Measurements from ENCODE around the gene KCNH6. TPM values are rescaled to one million over a fixed set of nuclear protein-coding genes. Genes with fewer than 3 reads are reported as not detected.
A peak's percentile ranks its signal among the peaks of the same experiment; 100 is the strongest.

The KCNH6 gene
- polyA plus RNA-seq, 3 donors: 2.5 to 3.7 (median 2.5) TPM

- no peak for DNase-seq
Measured at GRCh38 chr17:63533433-63534077, 10.4 kb downstream of the KCNH6 start.

DNA sequence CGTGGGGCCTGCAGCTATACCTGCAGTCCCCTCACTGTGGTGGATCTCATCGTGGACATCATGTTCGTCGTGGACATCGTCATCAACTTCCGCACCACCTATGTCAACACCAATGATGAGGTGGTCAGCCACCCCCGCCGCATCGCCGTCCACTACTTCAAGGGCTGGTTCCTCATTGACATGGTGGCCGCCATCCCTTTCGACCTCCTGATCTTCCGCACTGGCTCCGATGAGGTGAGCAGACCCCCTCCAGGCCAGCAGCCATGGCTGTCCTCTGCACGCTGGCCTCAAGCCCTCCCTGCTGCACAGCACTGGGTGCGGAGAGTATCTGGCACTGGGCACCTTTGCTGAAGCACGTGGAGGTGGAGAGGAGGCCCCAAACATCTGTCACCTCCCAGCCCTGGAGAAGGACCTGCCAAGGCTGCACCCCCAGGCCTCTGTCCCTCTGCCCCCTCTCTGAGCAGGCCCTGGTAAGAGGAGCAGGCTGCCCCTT lies 11.0 kb downstream of the KCNH6 start:
- no peak for DNase-seq

- no peak for DNase-seq
Measured at GRCh38 chr17:63534816-63535455, 11.8 kb downstream of the KCNH6 start.

DNA sequence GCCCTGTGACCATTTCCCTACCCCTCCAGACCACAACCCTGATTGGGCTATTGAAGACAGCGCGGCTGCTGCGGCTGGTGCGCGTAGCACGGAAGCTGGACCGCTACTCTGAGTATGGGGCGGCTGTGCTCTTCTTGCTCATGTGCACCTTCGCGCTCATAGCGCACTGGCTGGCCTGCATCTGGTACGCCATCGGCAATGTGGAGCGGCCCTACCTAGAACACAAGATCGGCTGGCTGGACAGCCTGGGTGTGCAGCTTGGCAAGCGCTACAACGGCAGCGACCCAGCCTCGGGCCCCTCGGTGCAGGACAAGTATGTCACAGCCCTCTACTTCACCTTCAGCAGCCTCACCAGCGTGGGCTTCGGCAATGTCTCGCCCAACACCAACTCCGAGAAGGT lies 12.5 kb downstream of the KCNH6 start:
- DNase-seq: no peak

DNA sequence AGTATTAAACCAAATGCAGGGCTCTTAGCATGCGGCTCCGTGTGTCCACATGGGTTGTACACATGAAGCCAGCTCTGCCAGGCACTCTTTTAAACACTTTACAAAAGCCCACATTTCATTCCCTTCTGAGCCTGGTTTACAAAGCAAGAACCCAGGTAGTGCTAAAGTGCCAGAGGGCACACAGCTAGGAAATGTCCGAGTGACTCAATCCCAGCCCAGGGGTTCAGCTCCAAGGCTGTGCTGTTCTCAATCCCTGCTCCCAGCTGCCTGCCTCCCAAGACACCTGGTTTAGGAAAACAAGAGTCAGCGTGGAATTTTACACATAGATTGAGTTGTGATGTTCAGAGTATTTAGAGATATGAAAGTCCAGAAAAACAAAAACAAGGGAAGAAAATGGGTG lies 13.8 kb downstream of the KCNH6 start:
- no peak for DNase-seq

GRCh38 chr17:63537991-63538692 lies 15.0 kb downstream of the KCNH6 start:
- peak; percentile 15 for DNase-seq

- no peak for DNase-seq
Measured at GRCh38 chr17:63538693-63539595, 15.8 kb downstream of the KCNH6 start.

DNA sequence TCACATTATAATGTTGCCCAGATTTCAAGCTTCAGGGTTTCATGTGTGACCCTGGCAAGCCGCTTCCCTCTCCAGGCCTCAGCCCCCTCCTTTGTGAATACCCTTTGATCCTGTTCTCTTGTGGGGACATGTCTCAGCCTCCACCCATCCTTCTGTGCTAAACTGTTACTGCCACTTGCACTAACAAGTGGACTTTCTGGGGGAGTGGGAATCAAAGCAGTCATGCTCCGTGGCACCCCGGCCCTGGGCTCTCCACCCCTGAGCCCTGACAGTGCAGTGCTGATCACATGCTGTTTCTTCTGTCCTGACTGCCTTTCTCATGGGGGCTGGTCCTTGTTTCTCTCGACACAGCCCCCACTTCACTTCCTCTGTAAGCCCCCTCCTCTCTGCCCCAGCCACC lies 17.4 kb downstream of the KCNH6 start:
- peak; percentile 15 for DNase-seq

GRCh38 chr17:63542218-63542545 lies 19.0 kb downstream of the KCNH6 start:
- no peak for DNase-seq

DNA sequence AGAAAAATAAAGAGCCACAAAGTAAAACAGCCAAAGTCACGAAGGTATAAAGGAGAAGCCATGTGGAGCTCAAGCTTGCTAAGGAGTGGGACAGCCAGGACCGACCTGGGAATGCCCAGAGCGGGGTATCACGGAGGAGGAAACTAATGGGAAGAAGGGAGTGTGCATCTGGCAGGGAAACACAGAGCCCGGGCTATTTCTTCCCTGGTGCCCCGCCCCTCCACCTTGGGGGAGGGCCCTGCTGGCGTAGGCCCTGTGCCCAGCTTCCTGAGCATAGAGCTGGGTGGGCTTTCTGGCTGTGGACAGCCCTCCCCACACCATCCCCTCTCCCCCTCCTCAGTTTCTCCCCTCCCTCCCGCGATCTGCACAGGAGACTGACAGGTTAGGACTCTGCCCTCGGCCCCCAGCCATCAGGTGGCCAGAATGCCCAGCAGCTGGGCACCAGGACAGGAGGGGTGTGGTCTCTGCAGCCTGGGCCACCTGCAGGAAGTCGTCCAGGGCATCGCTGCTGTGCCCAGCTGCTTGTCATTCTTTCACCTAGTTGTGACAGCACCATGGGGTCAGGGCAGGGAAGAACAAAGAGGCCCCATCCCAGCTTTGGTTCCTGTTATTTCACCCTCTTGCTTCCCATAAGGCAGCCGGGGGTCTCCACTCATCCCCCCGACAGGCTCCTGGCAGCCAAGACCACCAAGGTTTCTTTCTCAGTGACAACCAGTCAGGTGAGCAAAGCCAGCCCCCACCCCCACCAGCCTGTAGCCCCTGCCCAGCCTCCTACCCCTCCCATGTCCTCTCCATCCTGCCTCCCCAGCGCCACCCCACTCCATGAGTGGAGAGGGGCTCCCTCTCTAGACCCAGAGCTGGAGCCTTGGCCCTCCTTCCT lies 20.0 kb downstream of the KCNH6 start:
- no peak for DNase-seq

GRCh38 chr17:63543822-63544420 lies 20.8 kb downstream of the KCNH6 start:
- DNase-seq: no peak

- DNase-seq: no peak
Measured at GRCh38 chr17:63544467-63545301, 21.5 kb downstream of the KCNH6 start.

GRCh38 chr17:63546308-63547082 lies 23.3 kb downstream of the KCNH6 start:
- DNase-seq: no peak

DNA sequence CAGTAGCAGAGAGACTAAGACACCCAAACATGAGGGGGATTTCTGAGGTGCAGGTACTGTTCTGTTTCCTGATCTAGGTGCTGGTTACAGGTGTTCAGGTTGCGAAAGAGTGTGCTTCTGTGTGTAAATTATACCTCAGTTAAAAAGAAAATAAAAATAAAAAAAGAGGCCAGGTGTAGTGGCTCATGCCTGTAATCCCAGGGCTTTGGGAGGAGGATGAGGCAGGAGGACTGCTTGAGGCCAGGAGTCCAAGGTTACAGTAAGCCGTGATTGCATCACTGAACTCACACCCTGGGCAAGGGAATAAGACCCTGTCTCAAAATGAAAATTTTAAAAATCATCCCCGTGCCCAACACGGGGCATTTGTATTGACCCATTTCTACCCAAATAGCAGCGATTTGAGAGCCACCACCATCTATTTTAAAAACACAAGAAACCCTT lies 23.9 kb downstream of the KCNH6 start:
- no peak for DNase-seq

DNA sequence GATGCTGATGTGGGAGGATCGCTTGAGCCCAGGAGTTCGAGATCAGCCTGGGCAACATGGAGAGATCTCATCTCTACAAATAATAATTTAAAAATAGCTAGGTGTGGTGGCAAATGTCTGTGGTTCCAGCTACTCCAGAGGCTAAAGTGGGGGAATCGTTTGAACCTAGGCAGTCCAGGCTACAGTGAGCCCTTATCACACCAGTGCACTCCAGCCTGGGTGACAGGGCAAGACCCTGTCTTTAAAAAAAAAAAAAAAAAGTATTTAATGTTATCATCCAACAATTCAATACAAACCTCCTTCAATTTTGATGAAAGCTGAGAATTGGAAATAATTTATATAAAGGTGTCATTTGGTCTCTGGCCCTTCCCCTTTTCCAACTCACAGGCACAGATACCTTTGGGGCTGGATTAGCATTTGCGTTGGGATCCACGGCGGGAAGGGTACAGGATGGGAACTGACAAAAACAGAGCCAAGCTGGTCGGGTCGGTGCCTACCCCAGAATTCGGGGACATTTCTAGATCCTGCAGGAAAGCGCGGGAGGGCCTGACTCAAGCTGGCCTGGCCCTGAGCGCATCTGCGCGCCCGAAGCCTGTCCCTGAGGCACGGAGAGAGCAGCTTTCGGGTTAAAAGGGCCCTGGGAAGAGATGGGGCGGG lies 26.3 kb downstream of the KCNH6 start:
- no peak for DNase-seq

- DNase-seq: peak; percentile 100
Measured at GRCh38 chr17:63549946-63550816, 27.0 kb downstream of the KCNH6 start, which contains the start of gene DCAF7. DCAF7 (plus strand) TSS chr17:63550477; CDS start chr17:63550678, 201 bp downstream.
